ELF-1 (cell line): ENCODE measurements around the gene CCDC146.
"Not testable (repeated sequence)": the region's sequence is repeated elsewhere in the genome, so short reads cannot be mapped to it uniquely, and the experiment has no call there.

ENCODE experiments used
- DNase-seq: peaks from one replicate; pipeline ENCODE4 v3.0.0-alpha.2; 2016; ENCODE audit warnings: low read depth, low spot score

Gene CCDC146

DNA sequence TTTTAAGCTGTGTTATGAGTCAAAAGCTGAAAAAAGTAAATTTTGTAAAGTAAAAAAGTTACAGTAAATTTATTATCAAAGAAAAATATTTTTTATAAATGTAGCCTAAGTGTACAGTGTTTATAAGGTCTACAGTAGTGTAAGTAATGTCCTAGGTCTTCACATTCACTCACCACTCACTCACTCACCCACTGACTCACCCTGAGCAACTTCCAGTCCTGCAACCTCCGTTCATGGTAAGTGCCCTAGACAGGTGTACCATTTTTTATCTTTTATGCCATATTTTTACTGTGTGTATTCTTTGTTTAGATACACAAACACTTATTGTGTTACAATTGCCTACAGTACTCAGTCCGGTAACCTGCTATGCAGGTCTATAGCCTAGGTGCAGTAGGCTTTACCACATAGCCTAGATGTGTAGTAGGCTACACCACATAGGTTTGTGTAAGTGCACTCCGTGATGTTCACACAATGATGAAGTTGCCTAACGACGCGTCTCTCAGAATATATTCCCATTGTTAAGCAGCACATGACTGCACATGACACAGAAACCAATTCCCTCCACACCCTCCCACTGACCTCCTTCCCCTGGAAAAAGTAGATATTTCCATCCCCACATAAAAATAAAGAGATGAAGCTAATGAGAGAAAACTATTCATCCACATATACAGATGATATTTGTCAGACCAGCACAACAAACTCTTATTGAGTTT lies 122.0 kb downstream of the CCDC146 start:
- no peak for DNase-seq

DNA sequence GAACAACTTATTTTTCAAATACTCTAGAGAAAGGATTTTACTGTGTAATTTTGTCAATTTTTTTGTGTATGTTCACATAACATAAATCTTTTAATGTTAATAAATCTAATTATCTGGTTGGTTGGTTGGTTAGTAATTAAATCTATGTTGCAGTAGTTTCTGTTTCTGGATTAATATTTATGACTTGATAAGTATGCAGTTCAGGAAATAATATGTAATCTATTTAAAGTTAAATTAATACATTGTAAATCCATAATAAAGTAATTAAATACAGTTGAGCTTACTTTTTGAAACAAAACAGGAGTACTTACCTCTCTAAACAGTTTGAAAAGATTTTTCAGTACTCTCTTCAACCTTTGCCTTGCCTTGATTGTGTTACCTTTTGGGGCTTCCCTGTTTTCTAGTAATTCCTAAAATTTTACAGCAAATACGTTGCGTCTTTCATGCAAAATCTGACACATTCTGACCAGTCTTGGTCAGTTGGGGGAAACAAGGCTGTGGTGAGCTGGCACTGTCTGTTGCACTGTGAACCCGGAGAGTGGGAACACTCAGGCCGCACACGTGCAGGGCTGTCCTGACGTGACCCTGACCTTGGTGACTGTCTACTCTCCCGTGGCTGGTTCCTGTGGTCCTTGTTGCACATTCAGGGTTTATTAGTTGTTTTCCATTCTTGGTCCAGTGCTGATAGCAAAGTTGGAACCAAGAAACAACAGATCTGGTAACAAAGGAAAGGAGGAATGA lies 122.8 kb downstream of the CCDC146 start:
- no peak for DNase-seq

DNA sequence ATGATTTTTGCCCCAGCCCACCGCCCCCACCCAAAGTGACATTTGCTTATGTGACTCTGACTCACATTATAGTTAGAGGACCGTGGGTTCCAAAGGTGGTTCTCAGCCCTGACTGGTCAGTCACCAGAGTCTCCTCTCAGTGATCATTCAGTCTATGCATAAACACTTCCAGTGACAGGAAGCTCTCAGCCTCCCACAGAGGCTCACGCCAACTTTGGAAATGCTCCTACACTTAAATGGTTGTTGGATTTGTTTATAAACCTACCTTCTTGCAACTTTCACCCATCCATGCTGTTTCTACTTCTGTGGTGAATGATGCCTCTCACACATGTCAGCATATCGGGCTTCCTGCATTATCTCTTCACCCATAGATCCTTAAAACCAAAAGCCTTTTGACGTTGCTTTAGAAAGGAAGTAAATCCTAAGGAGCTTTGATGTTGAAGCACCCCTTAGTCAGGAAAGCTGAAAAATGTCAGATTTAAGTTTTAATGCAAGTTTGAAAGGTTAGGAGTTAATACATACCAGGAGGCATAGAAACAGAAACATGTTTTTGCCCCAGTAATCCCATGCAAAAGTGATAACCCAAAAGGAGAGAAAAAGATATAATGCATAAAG lies 123.7 kb downstream of the CCDC146 start:
- DNase-seq = no peak

DNA sequence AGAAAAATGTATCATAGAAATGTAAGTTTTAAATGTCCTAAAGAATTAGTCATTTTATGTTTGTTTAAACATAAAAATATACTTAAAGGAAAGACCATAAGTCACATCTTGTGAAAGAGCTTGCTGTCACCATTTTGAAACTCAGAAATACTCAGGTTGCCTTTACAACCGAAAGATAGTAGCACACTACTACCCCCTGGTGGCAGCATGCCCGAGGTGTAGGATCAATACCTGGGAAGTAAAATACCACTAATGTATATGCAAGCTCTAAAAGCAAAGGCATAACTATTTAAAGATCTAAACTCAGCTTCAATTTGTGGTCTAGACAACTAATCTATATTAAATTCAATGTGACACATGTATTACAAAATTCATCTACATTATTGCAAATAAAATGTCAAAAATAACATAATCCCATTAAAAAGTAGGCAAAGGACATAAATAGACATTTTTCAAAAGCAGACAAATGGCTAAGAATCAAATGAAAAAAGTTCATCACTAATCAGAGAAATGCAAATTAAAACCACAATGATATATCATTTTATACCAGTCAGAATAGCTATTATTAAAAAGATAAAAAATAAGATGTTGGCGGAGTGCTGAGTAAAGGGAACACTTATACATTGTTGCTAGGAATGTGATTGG lies 124.9 kb downstream of the CCDC146 start:
- peak; percentile 23 for DNase-seq

DNA sequence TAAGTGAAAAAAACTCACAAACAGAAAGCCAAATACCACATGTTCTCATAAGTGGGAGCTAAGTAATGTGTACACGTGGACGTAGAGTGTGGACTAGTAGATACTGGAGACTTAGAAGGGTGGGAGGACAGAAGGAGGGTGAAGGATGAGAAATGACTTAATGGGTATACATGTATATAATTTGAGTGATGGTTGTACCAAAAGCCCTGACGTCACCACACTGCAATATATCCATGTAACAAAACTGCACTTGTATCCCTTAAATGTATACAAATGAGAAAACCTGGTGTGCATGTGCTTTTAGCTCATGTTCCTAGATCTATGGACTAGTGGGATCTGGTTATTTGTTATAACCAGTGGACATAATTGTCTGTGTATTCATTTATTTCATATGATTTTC lies 125.7 kb downstream of the CCDC146 start:
- DNase-seq = no peak

DNA sequence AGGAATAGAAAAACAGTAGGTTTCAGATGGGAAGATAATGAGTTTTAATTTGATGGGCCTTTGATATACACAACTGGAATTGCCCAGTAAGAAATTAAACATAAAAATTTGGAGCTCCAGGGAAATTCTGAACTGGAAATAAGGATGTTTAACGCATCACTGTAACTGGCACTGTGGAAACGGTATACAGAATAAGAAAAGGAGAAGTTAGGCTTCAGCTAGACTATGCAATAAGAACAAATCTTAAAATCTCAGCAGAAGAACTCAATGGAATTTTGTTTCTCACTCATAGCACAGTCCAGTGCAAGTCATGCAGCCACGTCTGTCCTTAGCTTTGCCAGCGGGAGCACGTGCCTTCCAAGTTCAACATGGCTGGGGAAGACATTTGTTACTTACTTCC lies 130.1 kb downstream of the CCDC146 start:
- DNase-seq = no peak

DNA sequence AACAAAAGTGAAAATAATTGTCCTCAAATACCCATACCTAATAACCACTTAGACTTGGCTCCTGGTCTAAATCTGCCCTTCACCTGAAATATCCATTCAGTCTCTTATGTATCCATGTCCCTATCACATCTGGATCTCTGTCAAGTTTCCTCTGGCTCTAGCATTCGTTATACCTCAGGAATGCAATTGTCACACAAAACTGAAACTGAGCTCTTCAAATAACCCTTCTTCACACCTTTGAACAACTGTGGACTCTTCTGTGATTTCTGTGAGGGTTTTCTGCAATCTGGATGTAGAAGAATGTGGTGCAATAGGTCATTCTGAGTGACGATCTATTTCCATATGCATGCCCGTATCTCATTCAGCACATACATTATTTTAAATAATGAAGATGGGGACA lies 130.7 kb downstream of the CCDC146 start:
- no peak for DNase-seq

DNA sequence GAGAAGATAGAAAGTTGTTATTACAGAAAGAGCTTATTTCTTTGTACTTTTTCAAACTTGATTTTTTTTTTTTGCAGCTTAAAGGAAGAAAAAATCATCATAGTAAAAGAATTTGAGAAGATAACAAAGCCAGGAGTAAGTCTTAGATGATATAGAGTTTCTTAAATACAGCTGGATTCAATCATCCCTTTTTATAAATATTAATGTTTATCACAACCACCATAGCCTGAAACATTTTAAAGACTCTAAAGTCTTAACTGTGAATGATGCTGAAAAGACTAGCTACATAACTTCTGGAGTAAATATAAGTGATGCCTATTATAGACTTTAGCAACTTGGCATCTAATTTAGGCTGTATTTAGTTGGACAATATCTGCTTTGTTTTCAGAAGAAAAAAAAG lies 132.0 kb downstream of the CCDC146 start:
- DNase-seq = no peak

DNA sequence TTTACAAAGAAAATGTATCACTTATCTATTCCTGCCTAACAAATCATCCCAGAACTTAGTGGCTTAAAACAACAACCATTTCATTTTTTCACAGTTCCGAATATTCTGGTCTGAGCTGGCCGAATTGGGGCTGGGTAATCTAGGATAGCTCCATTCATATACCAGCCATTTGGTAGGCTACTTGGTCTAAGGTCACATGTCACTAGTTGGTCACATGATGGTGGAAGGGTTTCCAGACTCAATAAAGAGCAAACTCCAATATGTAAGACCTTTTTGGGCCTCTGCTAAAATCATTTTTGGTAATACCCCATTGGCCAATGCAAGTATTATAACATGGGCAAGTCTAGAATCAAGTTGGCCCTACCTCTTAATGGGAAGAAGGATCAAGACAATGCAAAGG lies 132.5 kb downstream of the CCDC146 start:
- no peak for DNase-seq

DNA sequence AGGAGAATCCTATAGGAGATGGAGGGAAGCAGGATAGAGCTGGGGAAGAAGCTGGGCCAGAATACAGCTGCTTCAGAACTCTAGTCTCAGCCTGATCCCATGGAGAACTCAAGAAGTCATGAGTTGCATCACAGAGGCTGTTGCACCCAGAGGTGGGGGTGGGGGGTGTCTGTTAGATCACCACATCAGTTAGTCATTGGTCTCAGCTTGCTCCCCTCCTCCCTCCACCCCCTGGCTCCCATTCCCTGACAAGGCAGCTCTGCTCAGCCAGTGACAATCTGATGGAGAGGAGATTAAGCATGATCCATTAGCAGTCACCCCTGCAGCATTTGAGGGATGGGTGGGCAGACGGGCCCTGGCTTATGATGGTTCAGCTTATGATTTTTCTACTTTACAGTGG lies 135.6 kb downstream of the CCDC146 start:
- no peak for DNase-seq

DNA sequence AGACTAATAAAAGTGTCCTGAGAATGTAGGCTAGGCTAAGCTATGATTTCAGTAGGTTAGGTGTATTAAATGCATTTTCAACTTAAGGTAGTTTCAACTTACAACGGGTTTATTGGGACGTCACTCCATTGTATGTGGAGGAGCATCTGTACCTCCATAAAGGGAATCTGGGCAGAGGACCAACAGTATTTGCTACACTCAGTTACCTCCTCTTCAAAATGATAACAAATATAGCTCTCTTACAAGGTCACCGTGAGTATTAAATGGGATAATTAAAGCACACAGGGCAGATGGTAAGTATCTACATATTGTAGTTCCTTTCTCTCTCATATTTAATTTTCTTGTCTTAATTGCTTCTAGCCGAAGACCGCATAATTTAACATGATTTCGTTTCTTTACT lies 136.2 kb downstream of the CCDC146 start:
- DNase-seq = no peak

DNA sequence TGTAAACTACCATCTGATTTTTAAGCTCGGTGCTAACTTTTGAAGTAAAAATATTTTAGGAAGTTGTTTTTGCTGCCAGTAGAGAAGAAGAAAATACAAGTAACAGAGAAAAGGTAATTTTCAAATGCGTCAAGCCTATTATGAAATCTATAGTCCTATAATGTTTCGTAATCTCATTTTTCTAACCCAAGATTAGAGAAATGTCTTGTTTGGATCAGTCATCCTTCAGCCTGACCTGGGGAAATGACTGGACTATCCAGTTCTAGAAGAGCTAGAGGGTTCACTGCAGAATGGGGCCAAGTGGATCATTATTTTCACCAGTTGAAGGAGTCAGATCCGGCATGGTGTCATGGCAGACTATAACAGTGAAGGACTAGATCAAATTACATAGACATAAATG lies 139.9 kb downstream of the CCDC146 start:
- DNase-seq = no peak

DNA sequence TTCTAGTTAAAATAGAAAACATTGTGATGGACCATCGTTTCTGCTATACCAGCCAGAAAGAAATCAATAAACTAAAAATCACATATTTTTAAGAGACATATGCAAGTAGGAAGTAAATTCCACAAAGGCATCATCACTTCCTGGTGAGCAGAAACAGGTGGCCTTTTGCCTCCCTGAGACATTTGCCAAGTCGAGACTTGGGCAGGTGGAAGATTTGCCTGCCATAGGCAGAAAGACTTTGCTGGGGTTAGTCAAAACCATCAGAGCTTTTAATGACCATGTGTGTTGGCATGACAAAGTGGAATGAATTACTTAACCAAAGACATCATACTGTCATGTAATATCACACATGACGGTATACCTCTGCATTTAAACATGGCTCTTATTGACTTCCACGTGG lies 143.3 kb downstream of the CCDC146 start:
- no peak for DNase-seq

DNA sequence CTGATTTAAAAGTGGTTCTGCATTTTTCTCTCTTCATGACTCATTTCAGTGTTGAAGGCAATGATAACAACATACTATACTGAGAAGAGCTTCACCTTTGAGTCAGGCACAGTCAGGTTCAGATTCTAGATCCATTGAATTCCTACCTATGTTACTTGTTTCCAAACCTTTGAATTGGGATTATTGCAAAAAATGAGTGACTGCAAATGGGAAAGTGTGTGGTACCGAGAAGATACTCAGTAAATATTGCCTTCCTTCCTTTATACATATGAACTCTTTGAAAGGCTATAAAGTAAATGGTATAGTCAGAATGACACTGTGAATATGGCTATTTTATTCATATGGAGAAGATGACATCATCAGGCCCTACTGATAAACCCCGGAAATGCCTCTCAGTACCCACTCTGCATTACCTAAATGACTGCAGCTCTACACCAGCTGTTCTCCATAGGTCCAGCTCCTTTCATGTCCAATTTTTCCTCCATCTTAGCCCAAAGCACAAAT lies 143.9 kb downstream of the CCDC146 start:
- no peak for DNase-seq

DNA sequence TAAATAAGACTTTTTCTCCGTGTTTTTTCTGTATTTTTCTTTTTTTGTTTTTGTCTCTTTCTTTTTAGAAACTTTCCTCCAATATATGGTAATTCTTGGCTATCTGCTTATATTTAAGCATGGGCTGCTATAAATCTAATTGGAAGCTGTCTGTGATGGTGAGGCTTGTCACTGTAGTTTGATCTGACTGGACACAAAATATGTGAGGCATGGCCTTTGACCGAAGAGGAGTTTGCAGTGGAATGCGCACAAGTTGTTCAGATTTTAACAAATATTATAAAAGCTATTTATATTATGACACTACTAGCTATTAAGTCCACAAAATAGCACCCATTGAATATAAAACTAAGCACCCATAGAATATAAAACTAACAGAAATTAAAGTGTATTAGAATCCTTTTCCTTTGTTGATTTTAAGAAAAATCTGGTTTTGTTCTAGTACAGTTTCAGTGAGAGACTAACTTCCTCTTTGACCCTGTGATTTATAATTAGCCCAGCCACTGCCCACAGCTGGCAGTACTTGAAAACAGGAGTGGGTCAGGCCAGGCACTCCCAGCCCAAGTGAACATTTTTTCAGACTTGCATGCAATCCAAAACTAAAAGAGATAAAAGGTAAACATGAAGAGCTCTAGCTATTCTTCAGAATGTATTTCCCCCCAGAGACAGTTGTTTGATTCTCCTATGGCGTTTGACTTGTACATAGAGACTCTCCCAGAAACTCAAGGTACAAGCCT lies 147.1 kb downstream of the CCDC146 start:
- no peak for DNase-seq

DNA sequence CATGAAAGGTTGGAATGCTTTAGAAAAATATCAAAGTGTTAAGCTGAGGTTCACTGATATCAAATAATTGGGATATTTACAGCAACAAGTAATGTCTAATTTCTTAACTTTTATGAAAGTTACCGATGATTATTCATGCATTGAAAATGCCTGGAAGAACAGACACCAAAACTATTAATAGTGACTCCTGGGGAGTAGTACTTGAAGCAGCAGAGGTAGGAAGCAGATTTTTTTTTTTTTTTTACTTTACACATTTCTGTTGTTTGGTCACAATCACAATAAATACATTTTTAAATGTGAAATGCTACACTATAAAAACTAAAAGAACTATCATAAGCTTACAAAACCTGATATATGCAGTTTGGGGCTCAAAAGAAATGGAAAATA lies 147.7 kb downstream of the CCDC146 start:
- DNase-seq = no peak

DNA sequence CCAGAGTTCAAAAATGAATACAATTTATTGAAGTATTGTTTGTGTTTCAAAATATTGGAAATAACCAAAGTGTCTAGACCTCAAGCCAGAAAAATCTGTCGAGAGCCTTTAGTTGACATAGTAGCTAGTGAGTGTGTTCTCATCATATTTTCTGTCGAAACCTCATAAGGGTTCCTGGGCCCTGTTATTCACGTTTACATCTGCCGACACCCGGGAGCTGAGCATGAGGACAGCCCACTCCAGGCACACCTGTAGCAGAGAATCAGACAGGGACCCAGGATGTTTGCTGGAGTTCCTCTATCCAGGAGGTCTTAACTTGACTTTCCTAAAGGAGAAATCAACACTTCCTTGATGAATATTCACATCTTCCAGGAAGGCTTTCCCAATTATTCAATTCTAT lies 149.4 kb downstream of the CCDC146 start:
- no peak for DNase-seq

DNA sequence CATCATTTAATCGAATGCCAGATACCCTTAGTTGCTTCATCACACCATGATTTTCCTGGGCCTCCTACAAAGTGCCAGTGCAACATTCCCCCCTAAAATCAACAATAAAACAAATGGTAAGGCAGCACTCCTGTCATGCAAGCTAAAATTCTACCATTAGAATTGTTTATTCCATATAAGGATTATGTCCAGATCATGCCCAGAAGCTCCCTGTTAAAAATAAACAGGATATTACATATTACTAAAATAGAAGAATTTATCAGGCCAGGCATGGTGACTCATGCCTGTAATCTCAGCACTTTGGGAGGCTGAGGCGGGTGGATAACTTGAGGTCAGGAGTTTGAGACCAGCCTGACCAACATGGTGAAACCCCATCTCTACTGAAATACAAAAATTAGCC lies 153.2 kb downstream of the CCDC146 start:
- DNase-seq = not testable (repeated sequence)

DNA sequence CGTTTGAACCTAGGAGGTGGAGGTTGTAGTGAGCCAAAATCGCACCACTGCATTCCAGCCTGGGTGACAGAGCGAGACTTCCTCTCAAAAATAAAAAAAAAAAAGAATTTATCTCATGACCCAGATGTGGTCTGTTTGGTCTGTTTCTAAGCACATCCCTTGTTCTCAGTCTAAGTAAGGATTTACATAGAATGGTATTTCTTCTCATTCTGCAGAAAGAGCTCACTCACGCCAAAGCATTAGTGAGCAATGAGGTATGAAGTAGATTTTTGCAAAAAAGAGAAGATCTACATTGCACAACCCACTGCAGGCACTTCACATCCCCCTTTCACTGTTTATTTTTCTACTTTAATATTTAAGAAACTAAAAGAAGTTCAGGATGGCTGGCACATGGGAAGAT lies 153.7 kb downstream of the CCDC146 start:
- no peak for DNase-seq

DNA sequence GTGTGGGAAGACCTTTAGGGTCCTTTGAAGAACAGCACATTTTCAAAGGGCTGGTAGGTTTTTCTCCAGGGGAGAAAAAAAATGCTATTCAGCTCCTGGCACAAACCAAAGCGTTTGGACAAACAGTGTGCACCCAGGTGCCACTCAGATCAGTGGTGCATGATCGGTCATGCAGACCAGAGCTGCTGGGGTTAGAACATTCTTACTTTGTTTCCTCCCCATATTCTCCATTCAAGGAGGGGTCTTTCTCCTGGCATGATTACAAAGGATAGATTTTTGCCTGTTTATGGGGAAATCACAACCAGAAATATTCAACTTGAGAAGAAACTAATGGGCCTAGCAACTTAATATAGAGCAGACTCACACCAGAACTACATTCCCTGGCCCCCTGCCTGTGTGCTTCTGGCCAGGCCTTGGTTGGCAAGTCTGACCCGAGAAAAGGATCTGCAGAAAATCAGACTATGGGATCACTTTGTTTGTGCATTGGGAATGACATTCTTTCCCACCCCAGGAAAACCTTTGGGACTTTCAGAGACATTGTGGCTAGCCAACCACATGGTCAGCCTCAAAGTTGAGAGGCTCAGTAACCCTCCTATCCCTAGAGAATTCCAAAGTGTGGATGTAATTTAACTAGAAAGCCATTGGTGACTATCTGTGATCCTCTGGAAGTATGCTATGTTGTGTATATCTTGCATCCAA lies 159.5 kb downstream of the CCDC146 start:
- no peak for DNase-seq

DNA sequence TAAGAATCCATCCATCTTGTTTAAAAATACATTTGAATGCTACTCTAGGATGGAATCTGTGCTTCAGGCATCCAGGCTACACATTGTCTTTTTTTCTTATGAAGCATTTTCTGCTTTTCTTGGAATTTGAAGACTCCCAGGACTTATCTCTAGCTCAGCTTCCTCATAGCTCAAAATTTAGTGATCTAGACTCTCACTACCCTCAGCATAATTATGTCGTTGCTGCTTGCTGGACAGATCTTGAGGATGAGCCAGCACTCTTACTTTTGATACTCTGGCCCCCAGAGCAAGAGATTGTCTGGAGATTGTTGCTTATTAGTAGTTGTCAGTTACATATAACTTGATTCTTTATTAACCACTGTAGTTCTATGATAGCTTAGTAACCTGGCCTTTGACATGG lies 160.5 kb downstream of the CCDC146 start:
- DNase-seq = no peak
